22Rv1 (cell line): ENCODE measurements around the gene GRM8.

Source experiments
- ZFX ChIP-seq: fragments of 450-650 bp; IDR thresholded peaks from 2 replicates; pipeline ENCODE4 v1.6.1; 2017; ENCODE audit warnings: antibody characterized with exemption, borderline replicate concordance
- TF ChIP-seq, protein P1 (sequence below): fragments of 450-650 bp; IDR thresholded peaks from 2 replicates; pipeline ENCODE4 v1.5.1; 2017; ENCODE audit warnings: mild to moderate bottlenecking

DNA sequence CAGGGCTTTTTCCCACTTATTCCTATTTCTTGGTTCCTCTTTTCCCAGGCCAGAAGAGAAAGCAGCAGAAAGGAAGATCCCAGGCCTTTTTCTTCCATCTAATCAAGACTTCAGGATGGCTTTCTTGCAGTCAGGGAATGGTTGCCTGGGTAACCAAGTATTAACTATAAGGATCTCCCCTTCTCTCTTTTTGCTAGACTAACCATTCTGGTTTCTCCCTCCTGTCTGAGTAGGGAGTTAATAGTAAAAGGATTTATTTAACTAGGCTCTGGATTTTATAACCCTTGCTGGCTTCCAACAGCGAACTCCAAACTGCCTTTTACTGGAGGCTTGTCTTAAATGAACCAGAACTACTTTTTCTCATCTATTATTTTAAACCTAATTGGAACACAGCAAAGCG lies 90.4 kb downstream of the GRM8 start:
- TF ChIP-seq, protein P1, sequence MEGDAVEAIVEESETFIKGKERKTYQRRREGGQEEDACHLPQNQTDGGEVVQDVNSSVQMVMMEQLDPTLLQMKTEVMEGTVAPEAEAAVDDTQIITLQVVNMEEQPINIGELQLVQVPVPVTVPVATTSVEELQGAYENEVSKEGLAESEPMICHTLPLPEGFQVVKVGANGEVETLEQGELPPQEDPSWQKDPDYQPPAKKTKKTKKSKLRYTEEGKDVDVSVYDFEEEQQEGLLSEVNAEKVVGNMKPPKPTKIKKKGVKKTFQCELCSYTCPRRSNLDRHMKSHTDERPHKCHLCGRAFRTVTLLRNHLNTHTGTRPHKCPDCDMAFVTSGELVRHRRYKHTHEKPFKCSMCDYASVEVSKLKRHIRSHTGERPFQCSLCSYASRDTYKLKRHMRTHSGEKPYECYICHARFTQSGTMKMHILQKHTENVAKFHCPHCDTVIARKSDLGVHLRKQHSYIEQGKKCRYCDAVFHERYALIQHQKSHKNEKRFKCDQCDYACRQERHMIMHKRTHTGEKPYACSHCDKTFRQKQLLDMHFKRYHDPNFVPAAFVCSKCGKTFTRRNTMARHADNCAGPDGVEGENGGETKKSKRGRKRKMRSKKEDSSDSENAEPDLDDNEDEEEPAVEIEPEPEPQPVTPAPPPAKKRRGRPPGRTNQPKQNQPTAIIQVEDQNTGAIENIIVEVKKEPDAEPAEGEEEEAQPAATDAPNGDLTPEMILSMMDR, result no peak
- TF ChIP-seq ZFX, result no peak
